ENCODE data around the gene PBX4. TPM values are rescaled to one million over a fixed set of nuclear protein-coding genes. Genes with fewer than 3 reads are reported as not detected.

Gene PBX4
- total RNA-seq, 1 donor from 2014 or later, result 0.46 TPM

DNA sequence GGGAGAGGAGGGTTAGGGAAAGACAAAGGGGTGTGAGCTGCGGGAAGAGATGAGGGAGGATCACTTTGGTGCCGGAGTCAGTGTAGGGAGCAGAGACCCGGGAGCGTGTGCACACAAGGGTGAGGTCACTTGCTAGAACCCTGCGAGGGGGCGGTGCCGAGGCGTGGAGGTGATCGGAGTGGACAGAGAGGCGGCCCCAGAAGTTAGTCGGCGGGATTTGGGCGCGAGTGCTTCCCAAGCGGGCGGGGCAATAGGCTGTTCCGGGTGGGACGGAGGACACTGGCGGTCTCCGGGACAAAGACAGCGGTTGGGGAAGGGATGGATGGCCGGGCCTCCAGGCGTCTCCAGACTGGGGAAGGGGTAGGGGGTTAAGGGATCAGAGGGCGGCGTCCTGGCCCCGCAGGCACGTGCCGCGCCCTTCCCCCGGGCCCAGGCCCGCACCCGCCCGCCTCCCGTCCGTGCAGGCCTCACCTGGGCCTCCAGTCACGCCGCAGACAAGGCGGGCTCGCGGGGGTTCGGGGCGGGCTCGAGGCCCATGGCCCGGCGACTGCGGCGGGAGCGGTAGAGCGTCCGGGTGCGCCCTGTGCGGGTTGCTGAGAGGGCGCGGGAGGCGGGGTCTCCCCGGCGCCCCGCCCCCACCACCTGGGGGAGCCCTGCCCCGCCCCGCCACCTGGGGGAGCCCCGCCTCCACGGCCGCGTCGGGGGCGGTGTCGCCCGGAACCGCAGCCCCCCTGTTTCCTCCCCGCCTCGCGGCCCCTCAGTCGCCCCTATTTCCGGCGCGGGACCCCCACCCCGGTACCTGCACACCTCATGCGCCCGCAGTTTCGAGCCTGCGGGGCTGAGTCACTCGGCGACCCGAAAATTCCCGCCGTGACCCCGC, 9.4 kb upstream of the PBX4 start, which contains the start of gene LPAR2:
Gene LPAR2, minus strand, starts transcription at position 600 of the 880 bp plus-strand sequence. CDS start 945 bp downstream, outside the sequence.
- no peaks in the 10 kb centered on the region for H3K27me3 Mint-ChIP-seq (ENCODE audit: unreplicated experiment)
- peak within 1 kb of the TSS; percentile 74 for H3K4me3 Mint-ChIP-seq (ENCODE audit: unreplicated experiment)
- TF ChIP-seq CTCF (IDR thresholded peaks at IDR 0.05), result no peak
- H3K36me3 Mint-ChIP-seq (ENCODE audit: unreplicated experiment), result peaks cover 1% of the 10 kb centered on the region
- H3K4me1 Mint-ChIP-seq (ENCODE audit: unreplicated experiment), result peaks cover 10% of the 10 kb centered on the region
- DNase-seq (ENCODE audit: extremely low spot score, unreplicated experiment), result no peak
- H3K9me3 Mint-ChIP-seq (ENCODE audit: unreplicated experiment), result no peaks in the 10 kb centered on the region
- peak within 1 kb of the TSS; percentile 18 for H3K27ac Mint-ChIP-seq (ENCODE audit: unreplicated experiment)

DNA sequence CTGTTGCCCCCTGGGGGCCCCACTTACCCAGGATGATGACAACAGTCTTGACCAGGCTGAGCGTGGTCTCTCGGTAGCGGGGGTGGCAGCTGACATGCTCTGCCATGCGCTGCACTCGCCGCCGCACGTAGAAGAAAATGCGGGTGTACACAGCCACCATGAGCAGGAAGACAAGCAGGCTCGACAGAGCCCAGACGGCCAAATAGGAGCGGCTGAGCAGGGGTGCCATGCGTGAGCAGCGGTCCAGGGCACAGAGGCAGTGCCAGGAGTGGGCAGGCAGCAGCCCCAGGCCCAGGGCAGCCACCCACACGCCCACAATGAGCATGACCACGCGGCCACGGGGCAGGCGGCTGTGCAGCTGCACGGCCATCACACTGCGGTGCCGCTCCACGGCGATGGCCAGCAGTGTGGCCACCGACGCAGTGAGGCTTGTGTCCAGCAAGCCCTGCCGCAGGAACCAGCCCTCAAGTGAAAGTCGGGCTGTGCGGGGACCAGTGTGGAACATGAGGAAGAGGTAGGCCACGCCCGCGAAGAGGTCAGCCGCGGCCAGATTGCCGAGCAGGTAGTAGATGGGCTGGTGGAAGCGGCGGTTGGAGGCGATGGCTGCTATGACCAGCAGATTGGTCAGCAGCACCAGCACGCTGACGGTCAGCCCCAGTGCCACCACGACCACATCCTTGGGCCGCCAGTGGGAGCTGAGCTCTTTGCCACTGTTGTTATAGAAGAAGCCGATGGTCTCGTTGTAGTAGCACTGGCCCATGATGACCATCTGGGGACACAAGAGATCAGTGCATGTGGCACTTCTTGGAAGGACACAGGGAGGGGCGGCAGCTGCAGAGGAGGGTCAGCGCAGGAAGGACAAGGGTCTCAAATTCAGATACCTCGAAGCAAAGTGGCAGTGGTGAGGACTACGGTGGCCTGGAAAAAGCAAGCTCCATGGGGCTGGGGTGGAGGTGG, 8.3 kb upstream of the PBX4 start:
- Mint-ChIP-seq H3K36me3 (ENCODE audit: unreplicated experiment) (no peaks in the 10 kb centered on the region), H3K27ac (ENCODE audit: unreplicated experiment) (no peak overlapping the region), H3K4me3 (ENCODE audit: unreplicated experiment) (peak overlapping the region; percentile 74), H3K9me3 (ENCODE audit: unreplicated experiment) (no peaks in the 10 kb centered on the region), H3K27me3 (ENCODE audit: unreplicated experiment) (no peaks in the 10 kb centered on the region), H3K4me1 (ENCODE audit: unreplicated experiment) (peaks cover 10% of the 10 kb centered on the region)
- TF ChIP-seq CTCF (IDR thresholded peaks at IDR 0.05), result no peak
- no peak for DNase-seq (ENCODE audit: extremely low spot score, unreplicated experiment)

- no peak for TF ChIP-seq CTCF (IDR thresholded peaks at IDR 0.05)
These were observed 5.6 kb upstream of the PBX4 start for GRCh38 chr19:19624032-19624570.

GRCh38 chr19:19623383-19623782, 4.9 kb upstream of the PBX4 start:
- no peak for TF ChIP-seq CTCF (IDR thresholded peaks at IDR 0.05)
- Mint-ChIP-seq H3K9me3 (ENCODE audit: unreplicated experiment) (no peaks in the 10 kb centered on the region), H3K4me3 (ENCODE audit: unreplicated experiment) (no peak overlapping the region), H3K27me3 (ENCODE audit: unreplicated experiment) (no peaks in the 10 kb centered on the region), H3K36me3 (ENCODE audit: unreplicated experiment) (no peaks in the 10 kb centered on the region), H3K4me1 (ENCODE audit: unreplicated experiment) (peaks cover 10% of the 10 kb centered on the region), H3K27ac (ENCODE audit: unreplicated experiment) (no peak overlapping the region)
- DNase-seq (ENCODE audit: extremely low spot score, unreplicated experiment), result no peak

More at GRCh38 chr19:19624032-19624570, 5.6 kb upstream of the PBX4 start:
- H3K4me1 Mint-ChIP-seq (ENCODE audit: unreplicated experiment), result peaks cover 10% of the 10 kb centered on the region
- no peaks in the 10 kb centered on the region for H3K27me3 Mint-ChIP-seq (ENCODE audit: unreplicated experiment)
- no peaks in the 10 kb centered on the region for H3K36me3 Mint-ChIP-seq (ENCODE audit: unreplicated experiment)
- no peak overlapping the region for H3K27ac Mint-ChIP-seq (ENCODE audit: unreplicated experiment)
- DNase-seq (ENCODE audit: extremely low spot score, unreplicated experiment), result no peak
- H3K9me3 Mint-ChIP-seq (ENCODE audit: unreplicated experiment), result no peaks in the 10 kb centered on the region
- no peak overlapping the region for H3K4me3 Mint-ChIP-seq (ENCODE audit: unreplicated experiment)

All from osteocyte (in vitro differentiated cells).